Upper lobe of left lung (tissue), 6 donors: ENCODE data around the gene SPATA33. TPM values are rescaled to one million over a fixed set of nuclear protein-coding genes. Genes with fewer than 3 reads are reported as not detected.
"Not testable (repeated sequence)": the region's sequence is repeated elsewhere in the genome, so short reads cannot be mapped to it uniquely, and the experiment has no call there.

Experiments
- ATAC-seq, 2 donors: fragments of 200-7000 bp; cut with Tn5 transposase; one replicate each; pipeline ENCODE4 v1.9.1; 2022; ENCODE audit warnings: mild to moderate bottlenecking in 2 of 2, moderate library complexity in 2 of 2; ENCODE audit not compliant: low FRiP score in 2 of 2
- DNase-seq, 2 donors: peaks; one replicate each; pipeline ENCODE4 v3.0.0-alpha.2; 2019 to 2020
- H3K27ac ChIP-seq, 4 donors: fragments of 200-600 bp; sonication (generic); one replicate each; pipeline ENCODE4 v1.5.1; 2016 to 2019
- H3K27me3 ChIP-seq, 4 donors: fragments of 200-600 bp; sonication (generic); one replicate each; pipeline ENCODE4 v1.5.1; 2017 to 2019
- H3K36me3 ChIP-seq, 4 donors: fragments of 200-600 bp; sonication (generic); one replicate each; pipeline ENCODE4 v1.5.1; 2016 to 2019
- H3K4me1 ChIP-seq, 4 donors: fragments of 200-600 bp; sonication (generic); one replicate each; pipeline ENCODE4 v1.5.1; 2018 to 2019
- H3K4me3 ChIP-seq, 4 donors: fragments of 200-600 bp; sonication (generic); one replicate each; pipeline ENCODE4 v1.5.1; 2017 to 2019; ENCODE audit warnings: mild to moderate bottlenecking in 2 of 4, moderate library complexity in 1 of 4
- H3K9me3 ChIP-seq, 4 donors: fragments of 200-600 bp; sonication (generic); one replicate each; pipeline ENCODE4 v1.5.1; 2018 to 2019
- CTCF ChIP-seq, 6 experiments: fragments of 450-650 bp in 4 of 6; fragments of 200-600 bp in 2 of 6; sonication (generic) in 2 of 6; IDR thresholded peaks; one replicate each; pipeline ENCODE4 v1.5.1; 2016 to 2019; ENCODE audit warnings: antibody characterized with exemption in 6 of 6
- EP300 ChIP-seq, 4 donors: sonication (generic); formaldehyde crosslinking; IDR thresholded peaks; one replicate each; pipeline ENCODE4 v1.5.1; 2017; ENCODE audit warnings: antibody characterized with exemption in 4 of 4, control low read depth in 2 of 4
- POLR2A ChIP-seq, 4 donors: fragments of 450-650 bp; IDR thresholded peaks; one replicate each; pipeline ENCODE4 v1.5.1; 2016 to 2017; ENCODE audit warnings: antibody characterized with exemption in 4 of 4, mild to moderate bottlenecking in 2 of 4
- POLR2AphosphoS5 ChIP-seq, 2 donors: sonication (generic); formaldehyde crosslinking; IDR thresholded peaks; one replicate each; pipeline ENCODE4 v1.5.1; 2017; ENCODE audit warnings: antibody characterized with exemption in 2 of 2
- WGBS, 2 donors: methylation state at CpG; one replicate each; pipeline ENCODE4 v1.1.5; 2017 to 2018; 5-methylcytosine and 5-hydroxymethylcytosine counted together
- total RNA-seq, 6 donors: library from RNA; depleted of rRNA in 4 of 6; stranded (reverse); fragments of >200 nt in 4 of 6; gene quantifications; one replicate each; pipeline versions ENCODE4 v1.1.0 to v1.2.1, GENCODE V29; 2016 to 2021
- donor health status: DM: no; HTN: no; CAD: no; lungs with moderate emphysema.
- donor health status: DM: no; HTN: yes; CAD: no; lungs with severe emphysema.

The SPATA33 gene
- total RNA-seq, 6 donors from 2014 or later: 5.8 to 22.0 (median 8.8) TPM

GRCh38 chr16:89696670-89697128, 39.1 kb downstream of the SPATA33 start:
- TF ChIP-seq CTCF (IDR thresholded peaks at IDR 0.05) (no peak), POLR2A (IDR thresholded peaks at IDR 0.05) (no peak), EP300 (IDR thresholded peaks at IDR 0.05) (no peak), POLR2AphosphoS5 (IDR thresholded peaks at IDR 0.05) (peak in 1 of 2 donors; percentile 17)
- Histone ChIP-seq H3K27ac (peak overlapping the region in 1 of 4 donors; percentile 39), H3K4me3 (no peak overlapping the region), H3K4me1 (peaks cover 12 to 30% (median 17%) of the 10 kb centered on the region in 4 donors), H3K36me3 (peaks cover 5 to 66% (median 50%) of the 10 kb centered on the region in 4 donors), H3K27me3 (no peaks in the 10 kb centered on the region), H3K9me3 (no peaks in the 10 kb centered on the region)
- ATAC-seq: no peak
- no peak for DNase-seq
- 75 to 78% methylated on average over 8 to 16 of the region's 18 CpGs for whole genome bisulfite sequencing, 2 donors

GRCh38 chr16:89697161-89697615, 39.6 kb downstream of the SPATA33 start:
- H3K36me3 ChIP-seq: peaks cover 0 to 61% (median 45%) of the 10 kb centered on the region in 4 donors
- 91 to 95% methylated on average over 11 to 13 of the region's 19 CpGs for WGBS, 2 donors
- H3K9me3 ChIP-seq: no peaks in the 10 kb centered on the region
- TF ChIP-seq EP300 (IDR thresholded peaks at IDR 0.05) (no peak), POLR2A (IDR thresholded peaks at IDR 0.05) (no peak), POLR2AphosphoS5 (IDR thresholded peaks at IDR 0.05) (no peak), CTCF (IDR thresholded peaks at IDR 0.05) (no peak)
- DNase-seq (peak in 1 of 2 donors; percentile 85), ATAC-seq (no peak)
- H3K27me3 ChIP-seq: no peaks in the 10 kb centered on the region
- no peak overlapping the region for H3K27ac ChIP-seq
- no peak overlapping the region for H3K4me3 ChIP-seq
- peaks cover 14 to 35% (median 21%) of the 10 kb centered on the region in 4 donors for H3K4me1 ChIP-seq

GRCh38 chr16:89697616-89698331, 40.1 kb downstream of the SPATA33 start:
- H3K27me3 ChIP-seq: no peaks in the 10 kb centered on the region
- no peak for TF ChIP-seq EP300 (IDR thresholded peaks at IDR 0.05)
- TF ChIP-seq POLR2A (IDR thresholded peaks at IDR 0.05): no peak
- no peak for TF ChIP-seq POLR2AphosphoS5 (IDR thresholded peaks at IDR 0.05)
- TF ChIP-seq CTCF (IDR thresholded peaks at IDR 0.05): no peak
- ATAC-seq (no peak), DNase-seq (peak in 1 of 2 donors; percentile 83)
- H3K4me3 ChIP-seq: no peak overlapping the region
- WGBS, 2 donors: 87 to 93% methylated on average over 13 to 26 of the region's 32 CpGs
- H3K36me3 ChIP-seq: peaks cover 0 to 55% (median 41%) of the 10 kb centered on the region in 4 donors
- no peak overlapping the region for H3K27ac ChIP-seq
- no peaks in the 10 kb centered on the region for H3K9me3 ChIP-seq
- peaks cover 15 to 39% (median 23%) of the 10 kb centered on the region in 4 donors for H3K4me1 ChIP-seq

- peaks cover 15 to 39% (median 23%) of the 10 kb centered on the region in 4 donors for H3K4me1 ChIP-seq
- whole genome bisulfite sequencing, 2 donors: 97 to 98% methylated on average over 14 of the region's 14 CpGs
- H3K9me3 ChIP-seq, ATAC-seq, H3K27me3 ChIP-seq, H3K4me3 ChIP-seq, H3K27ac ChIP-seq, DNase-seq: not testable (repeated sequence)
- H3K36me3 ChIP-seq: peaks cover 0 to 45% (median 32%) of the 10 kb centered on the region in 4 donors
Measured at GRCh38 chr16:89698717-89699116, 41.1 kb downstream of the SPATA33 start.

GRCh38 chr16:89699629-89700099, 42.0 kb downstream of the SPATA33 start:
- ATAC-seq, H3K27me3 ChIP-seq, H3K9me3 ChIP-seq: not testable (repeated sequence)
- H3K4me1 ChIP-seq: peaks cover 15 to 39% (median 23%) of the 10 kb centered on the region in 4 donors
- DNase-seq: peak in 1 of 2 donors; percentile 83
- H3K36me3 ChIP-seq: peaks cover 0 to 36% (median 23%) of the 10 kb centered on the region in 4 donors
- peak overlapping the region in 3 of 4 donors; percentile 74 to 90 (median 82) for H3K4me3 ChIP-seq
- WGBS, 2 donors: 69 to 72% methylated on average over 13 to 17 of the region's 18 CpGs
- H3K27ac ChIP-seq: peak overlapping the region in 3 of 4 donors; percentile 38 to 95 (median 92)
